Measurements from ENCODE around the gene TMEM248.
"Not testable (repeated sequence)": the region's sequence is repeated elsewhere in the genome, so short reads cannot be mapped to it uniquely, and the experiment has no call there.

TMEM248 gene

GRCh38 chr7:66911191-66911590, 9.8 kb upstream of the TMEM248 start:
- not testable (repeated sequence) for DNase-seq

GRCh38 chr7:66912195-66912594, 8.8 kb upstream of the TMEM248 start:
- DNase-seq = no peak

GRCh38 chr7:66913118-66914037, 7.6 kb upstream of the TMEM248 start:
- DNase-seq = no peak

GRCh38 chr7:66917904-66918303, 3.1 kb upstream of the TMEM248 start:
- DNase-seq = not testable (repeated sequence)

- no peak for DNase-seq
Measured at GRCh38 chr7:66919304-66919703, 1.7 kb upstream of the TMEM248 start.

- no peak for DNase-seq
Measured at GRCh38 chr7:66919704-66920103, 1.3 kb upstream of the TMEM248 start.

GRCh38 chr7:66920256-66920655, 769 bp upstream of the TMEM248 start:
- no peak for DNase-seq

- DNase-seq = peak; percentile 6
Measured at GRCh38 chr7:66921396-66921917, 432 bp downstream of the TMEM248 start.

- DNase-seq = peak; percentile 21
Measured at GRCh38 chr7:66921918-66922486, 977 bp downstream of the TMEM248 start.

GRCh38 chr7:66925255-66925654, 4.2 kb downstream of the TMEM248 start:
- no peak for DNase-seq

GRCh38 chr7:66927348-66927948, 6.4 kb downstream of the TMEM248 start:
- DNase-seq = no peak

- no peak for DNase-seq
Measured at GRCh38 chr7:66928388-66928787, 7.4 kb downstream of the TMEM248 start.

GRCh38 chr7:66929165-66929564, 8.1 kb downstream of the TMEM248 start:
- DNase-seq = no peak

GRCh38 chr7:66929935-66930334, 8.9 kb downstream of the TMEM248 start:
- DNase-seq = no peak

- no peak for DNase-seq
Measured at GRCh38 chr7:66930341-66930740, 9.3 kb downstream of the TMEM248 start.

- DNase-seq = no peak
Measured at GRCh38 chr7:66933469-66933868, 12.4 kb downstream of the TMEM248 start.

- no peak for DNase-seq
Measured at GRCh38 chr7:66937940-66938339, 16.9 kb downstream of the TMEM248 start.

GRCh38 chr7:66939325-66939724, 18.3 kb downstream of the TMEM248 start:
- DNase-seq = no peak

GRCh38 chr7:66946545-66946944, 25.5 kb downstream of the TMEM248 start:
- no peak for DNase-seq

- no peak for DNase-seq
Measured at GRCh38 chr7:66948480-66949109, 27.6 kb downstream of the TMEM248 start.

- DNase-seq = no peak
Measured at GRCh38 chr7:66950311-66950710, 29.3 kb downstream of the TMEM248 start.

GRCh38 chr7:66950763-66951162, 29.7 kb downstream of the TMEM248 start:
- DNase-seq = no peak

GRCh38 chr7:66952343-66953043, 31.5 kb downstream of the TMEM248 start:
- DNase-seq = no peak
